ENCODE data around the gene DMRTA2.

DNA sequence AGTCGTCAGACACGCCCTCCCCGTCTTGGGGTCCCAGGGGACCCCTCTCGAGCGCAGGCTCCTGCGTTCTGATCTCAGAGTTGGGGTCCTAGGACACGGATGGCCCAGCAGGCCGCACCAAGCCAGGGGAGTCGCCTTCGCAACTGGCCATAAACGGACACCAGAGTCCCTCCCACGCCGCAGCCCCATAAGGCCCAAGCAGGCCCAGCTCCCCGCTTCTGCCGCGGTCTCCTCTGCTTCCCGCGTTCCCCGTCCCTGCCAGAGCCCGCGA is 633 bp downstream of the DMRTA2 start:
- TF ChIP-seq, protein P1, sequence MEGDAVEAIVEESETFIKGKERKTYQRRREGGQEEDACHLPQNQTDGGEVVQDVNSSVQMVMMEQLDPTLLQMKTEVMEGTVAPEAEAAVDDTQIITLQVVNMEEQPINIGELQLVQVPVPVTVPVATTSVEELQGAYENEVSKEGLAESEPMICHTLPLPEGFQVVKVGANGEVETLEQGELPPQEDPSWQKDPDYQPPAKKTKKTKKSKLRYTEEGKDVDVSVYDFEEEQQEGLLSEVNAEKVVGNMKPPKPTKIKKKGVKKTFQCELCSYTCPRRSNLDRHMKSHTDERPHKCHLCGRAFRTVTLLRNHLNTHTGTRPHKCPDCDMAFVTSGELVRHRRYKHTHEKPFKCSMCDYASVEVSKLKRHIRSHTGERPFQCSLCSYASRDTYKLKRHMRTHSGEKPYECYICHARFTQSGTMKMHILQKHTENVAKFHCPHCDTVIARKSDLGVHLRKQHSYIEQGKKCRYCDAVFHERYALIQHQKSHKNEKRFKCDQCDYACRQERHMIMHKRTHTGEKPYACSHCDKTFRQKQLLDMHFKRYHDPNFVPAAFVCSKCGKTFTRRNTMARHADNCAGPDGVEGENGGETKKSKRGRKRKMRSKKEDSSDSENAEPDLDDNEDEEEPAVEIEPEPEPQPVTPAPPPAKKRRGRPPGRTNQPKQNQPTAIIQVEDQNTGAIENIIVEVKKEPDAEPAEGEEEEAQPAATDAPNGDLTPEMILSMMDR (IDR thresholded peaks at IDR 0.05), result no peak
- TF ChIP-seq POLR2A (IDR thresholded peaks at IDR 0.05), result no peak

All from body of pancreas (tissue), 4 donors.